AG04449 (cell line): ENCODE results near the gene NPAS4.

Source experiments
- CTCF ChIA-PET: fragments of 350-600 bp; formaldehyde crosslinking; extraction: SDS; loops from one replicate; lab custom pipeline; 2021; ENCODE audit warnings: antibody characterized with exemption; lab: Yijun Ruan, JAX
- POLR2A ChIA-PET: fragments of 400-600, 350-600 bp; formaldehyde crosslinking; extraction: SDS; loops from one replicate; lab custom pipeline; 2020; ENCODE audit warnings: antibody characterized with exemption, inconsistent platforms; lab: Yijun Ruan, JAX
- DNase-seq: peaks from one replicate; pipeline ENCODE4 v3.0.0-alpha.2; 2010; ENCODE audit warnings: low read depth, low spot score
- H3K4me3 ChIP-seq: 2 replicates; pipeline ENCODE4 v1.5.1; 2011; ENCODE audit warnings: low read depth, mild to moderate bottlenecking, control low read depth, low read length
- CTCF ChIP-seq: IDR thresholded peaks from one replicate; pipeline ENCODE4 v1.5.1; 2011; ENCODE audit warnings: mild to moderate bottlenecking, moderate library complexity, low read length, control low read depth, inconsistent platforms; ENCODE audit not compliant: insufficient read depth; ENCODE audit errors: missing control alignments

NPAS4 gene

GRCh38 chr11:66447012-66447411 is 26.2 kb downstream of the NPAS4 start:
- no peak for DNase-seq
- no peak overlapping the region for H3K4me3 ChIP-seq
- ChIA-PET CTCF (interaction anchor here (1.1 to 1.7 kb wide), 5 partner anchors 8 to 61 kb away, joined by 3 to 8 read pairs (median 3); partner anchors contain the start of genes MRPL11 and PELI3), POLR2A (no interaction called here)
- TF ChIP-seq CTCF = no peak

- no peak overlapping the region for H3K4me3 ChIP-seq
- no peak for DNase-seq
- ChIA-PET POLR2A (no interaction called here), CTCF (interaction anchor here (2.4 kb wide), 1 partner anchor 10 kb away, joined by 7 read pairs; the partner anchor contains the start of gene MRPL11)
- TF ChIP-seq CTCF = no peak
These were observed 27.7 kb downstream of the NPAS4 start for GRCh38 chr11:66448523-66448922.

GRCh38 chr11:66450560-66450959 is 29.7 kb downstream of the NPAS4 start:
- CTCF ChIA-PET = interaction anchor here (2.4 kb wide), 1 partner anchor 12 kb away, joined by 7 read pairs; the partner anchor contains the start of gene MRPL11
- POLR2A ChIA-PET = no interaction called here
- DNase-seq = no peak
- H3K4me3 ChIP-seq = no peak overlapping the region
- TF ChIP-seq CTCF = no peak

GRCh38 chr11:66451663-66452062 is 30.8 kb downstream of the NPAS4 start:
- H3K4me3 ChIP-seq = no peak overlapping the region
- no peak for DNase-seq
- POLR2A ChIA-PET = no interaction called here
- CTCF ChIA-PET = interaction anchor here (1.1 kb wide), 1 partner anchor 13 kb away, joined by 3 read pairs; the partner anchor contains the start of gene MRPL11
- no peak for TF ChIP-seq CTCF

GRCh38 chr11:66454247-66454646 is 33.4 kb downstream of the NPAS4 start:
- POLR2A ChIA-PET = interaction anchor here (0.6 kb wide), 1 partner anchor 26 kb away, joined by 3 read pairs; the partner anchor contains the start of gene DPP3
- no peak for TF ChIP-seq CTCF
- no peak for DNase-seq
- CTCF ChIA-PET = interaction anchor here (1.9 to 2.8 kb wide), 3 partner anchors 15 to 68 kb away, joined by 6 to 12 read pairs (median 8); partner anchors contain the start of gene MRPL11
- no peak overlapping the region for H3K4me3 ChIP-seq

GRCh38 chr11:66454828-66455227 is 34.0 kb downstream of the NPAS4 start:
- no peak for DNase-seq
- ChIA-PET CTCF (interaction anchor here (1.2 to 2.8 kb wide), 4 partner anchors 10 to 68 kb away, joined by 4 to 12 read pairs (median 7); partner anchors contain the start of gene MRPL11), POLR2A (no interaction called here)
- no peak overlapping the region for H3K4me3 ChIP-seq
- no peak for TF ChIP-seq CTCF
